Astrocyte of the spinal cord (primary cell): Measurements from ENCODE around the gene ASCC2.

Source experiments
- DNase-seq: peaks from one replicate; pipeline ENCODE4 v3.0.0; 2011; ENCODE audit warnings: low read depth, low spot score
- H3K4me3 ChIP-seq: 2 replicates; pipeline ENCODE4 v1.5.1; 2011; ENCODE audit warnings: low read depth, mild to moderate bottlenecking, low read length, moderate library complexity
- CTCF ChIP-seq: IDR thresholded peaks from 2 replicates; pipeline ENCODE4 v1.5.1; 2012; ENCODE audit warnings: low read depth, mild to moderate bottlenecking, low read length, inconsistent platforms
- in situ Hi-C: cut with HindIII; loops from 2 replicates; pipeline ENCODE4 v1.10.0; 2017; ENCODE audit warnings: low sequenced_read_pairs

The ASCC2 gene

DNA sequence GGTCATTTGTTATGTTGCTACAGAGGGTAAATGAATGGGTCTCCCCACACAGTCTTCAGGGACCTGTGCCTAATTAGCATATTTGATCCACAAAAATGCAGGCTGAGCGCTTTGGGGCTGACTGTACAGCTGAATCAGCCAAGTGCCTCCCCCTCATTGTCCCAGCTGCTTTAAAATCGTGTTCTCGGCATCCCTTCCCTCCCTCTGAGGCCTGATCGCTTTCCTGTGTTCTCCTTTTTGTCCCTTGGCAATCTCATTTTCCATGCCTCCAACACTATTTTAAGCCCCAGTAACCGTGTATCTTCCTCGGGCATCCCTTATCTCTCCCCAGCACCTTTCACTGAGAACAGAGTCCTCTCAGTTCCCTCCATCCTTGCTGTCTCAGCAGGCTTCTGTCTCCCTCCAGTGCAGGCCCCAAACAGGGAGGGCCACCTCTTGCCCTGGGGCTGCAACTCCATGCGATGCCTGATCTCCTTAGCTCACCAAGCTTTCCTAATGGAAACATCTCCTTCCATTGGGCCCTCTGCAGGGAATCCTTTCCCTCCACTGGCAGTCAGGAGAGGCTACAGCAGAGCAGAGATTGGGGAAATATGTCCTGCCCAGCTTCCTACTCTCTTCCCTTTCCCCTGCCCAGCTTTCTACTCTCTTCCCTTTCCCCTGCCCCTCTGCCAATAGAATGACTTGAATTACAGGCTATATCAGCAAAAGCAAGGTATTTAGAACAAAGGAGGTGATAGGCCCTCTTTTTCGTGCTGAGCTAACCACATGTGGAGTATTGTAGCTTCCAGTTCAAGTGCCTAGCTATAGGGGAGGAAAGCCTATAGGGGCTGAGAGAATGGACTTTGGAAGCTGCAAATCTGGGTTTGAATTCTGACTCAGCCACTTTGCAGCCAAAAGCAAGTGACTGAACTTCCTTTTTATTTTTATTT lies 57.1 kb downstream of the ASCC2 start:
- no peak overlapping the region for H3K4me3 ChIP-seq
- TF ChIP-seq CTCF: no peak
- in situ Hi-C loops: no loop called here
- DNase-seq: peak; percentile 84

GRCh38 chr22:29780220-29780619 lies 57.9 kb downstream of the ASCC2 start:
- no peak for DNase-seq
- no peak overlapping the region for H3K4me3 ChIP-seq
- no peak for TF ChIP-seq CTCF
- in situ Hi-C loops: no loop called here

GRCh38 chr22:29773233-29773632 lies 64.8 kb downstream of the ASCC2 start:
- TF ChIP-seq CTCF: no peak
- H3K4me3 ChIP-seq: no peak overlapping the region
- DNase-seq: peak; percentile 50
- in situ Hi-C loops: no loop called here

DNA sequence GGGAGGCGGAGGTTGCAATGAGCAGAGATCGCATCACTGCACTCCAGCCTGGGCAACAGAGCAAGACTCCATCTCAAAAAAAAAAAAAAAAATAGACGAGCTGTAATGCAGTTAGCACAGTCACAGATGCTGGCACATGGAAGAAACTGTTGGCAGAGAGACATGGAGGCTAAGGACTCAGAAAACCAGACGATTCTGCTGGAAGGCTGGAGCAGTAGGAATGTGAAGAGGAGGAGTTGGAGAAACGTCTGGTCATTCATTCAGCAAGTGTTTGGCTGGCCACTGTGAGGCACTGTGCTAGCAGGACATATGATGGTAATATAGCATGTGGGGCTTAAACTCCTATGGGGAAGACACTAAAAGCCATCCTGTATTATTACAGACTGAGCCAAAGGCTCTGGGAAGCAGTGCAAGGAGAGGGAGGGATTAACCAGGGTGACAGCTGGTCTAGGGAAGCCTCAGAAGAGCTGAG lies 65.9 kb downstream of the ASCC2 start:
- H3K4me3 ChIP-seq: no peak overlapping the region
- in situ Hi-C loops: no loop called here
- TF ChIP-seq CTCF: peak; percentile 56
- DNase-seq: peak; percentile 49

DNA sequence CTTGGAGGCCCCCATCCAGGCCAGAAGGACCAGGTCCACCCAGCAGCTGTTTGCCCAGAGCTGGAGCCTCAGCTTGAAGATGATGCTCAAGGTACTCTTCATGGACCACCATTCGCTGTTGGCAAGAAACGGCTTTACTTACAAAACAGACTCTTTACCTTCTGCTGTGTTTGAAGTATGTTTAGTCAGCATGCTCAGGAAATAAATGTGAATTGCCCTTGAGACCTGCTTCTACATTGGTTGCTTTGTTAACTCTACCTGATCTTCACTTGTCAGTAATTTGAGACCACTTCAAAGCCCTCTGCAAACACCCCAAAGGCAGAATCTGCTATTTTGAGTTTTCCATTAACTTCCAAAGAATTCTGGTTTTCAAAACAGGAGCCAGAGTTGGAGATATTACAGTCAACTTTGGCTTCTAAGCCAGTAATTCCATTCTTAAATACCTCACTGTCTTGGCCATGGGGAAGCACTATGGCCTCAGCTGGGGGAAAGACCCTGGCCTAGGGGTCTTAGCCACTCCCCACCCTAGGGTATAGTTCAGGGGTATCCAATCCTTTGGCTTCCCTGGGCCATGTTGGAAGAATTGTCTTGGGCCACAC lies 68.3 kb downstream of the ASCC2 start:
- no peak for DNase-seq
- in situ Hi-C loops: no loop called here
- H3K4me3 ChIP-seq: no peak overlapping the region
- TF ChIP-seq CTCF: no peak

GRCh38 chr22:29768052-29768693 lies 69.9 kb downstream of the ASCC2 start:
- no peak for TF ChIP-seq CTCF
- in situ Hi-C loops: no loop called here
- DNase-seq: no peak
- H3K4me3 ChIP-seq: peak overlapping the region; percentile 100
